CD14-positive monocyte (primary cell): Measurements from ENCODE around the gene C16orf54. TPM values are rescaled to one million over a fixed set of nuclear protein-coding genes. Genes with fewer than 3 reads are reported as not detected.
A peak's percentile ranks its signal among the peaks of the same experiment; 100 is the strongest.
"Not testable (repeated sequence)": the region's sequence is repeated elsewhere in the genome, so short reads cannot be mapped to it uniquely, and the experiment has no call there.

Experiments
- DNase-seq, 3 donors: peaks; one replicate each; pipeline ENCODE4 v3.0.0-alpha.2; 2011 to 2022
- H2AFZ ChIP-seq: 2 replicates; pipeline ENCODE4 v1.6.0; 2012; ENCODE audit warnings: mild to moderate bottlenecking, low read depth, low read length, inconsistent platforms; ENCODE audit not compliant: insufficient read depth, poor library complexity, severe bottlenecking
- H3K27ac ChIP-seq, 2 donors: 1 replicate in 1 of 2; 2 replicates in 1 of 2; pipeline ENCODE4 v1.5.1; 2012 to 2013; ENCODE audit warnings: low read length in 2 of 2, control low read depth in 1 of 2, inconsistent platforms in 1 of 2, low read depth in 1 of 2, mild to moderate bottlenecking in 1 of 2
- H3K27me3 ChIP-seq, 2 donors: one replicate each; pipeline versions ENCODE4 v1.6.0 to v1.6.1; 2011 to 2013; ENCODE audit warnings: low read length in 2 of 2; ENCODE audit not compliant: control insufficient read depth in 2 of 2, insufficient read depth in 2 of 2
- H3K36me3 ChIP-seq, 2 donors: replicated peaks in 1 of 2; 1 replicate in 1 of 2; 2 replicates in 1 of 2; pipeline versions ENCODE4 v1.5.1 to v1.6.1; 2012 to 2013; ENCODE audit warnings: low read length in 2 of 2, control low read depth in 1 of 2, inconsistent platforms in 1 of 2, mild to moderate bottlenecking in 1 of 2; ENCODE audit not compliant: insufficient read depth in 2 of 2, control insufficient read depth in 1 of 2
- H3K4me1 ChIP-seq, 2 donors: 1 replicate in 1 of 2; 2 replicates in 1 of 2; pipeline versions ENCODE4 v1.5.1 to v1.6.1; 2012 to 2013; ENCODE audit warnings: low read length in 2 of 2, control low read depth in 1 of 2, inconsistent platforms in 1 of 2, mild to moderate bottlenecking in 1 of 2, moderate library complexity in 1 of 2; ENCODE audit not compliant: insufficient read depth in 2 of 2, control insufficient read depth in 1 of 2
- H3K4me2 ChIP-seq: replicated peaks from 2 replicates; pipeline ENCODE3; 2012; ENCODE audit warnings: low read length, moderate library complexity, mild to moderate bottlenecking; ENCODE audit not compliant: poor library complexity, severe bottlenecking; ENCODE audit errors: extremely low read depth
- H3K4me3 ChIP-seq, 3 experiments: fragments of 200-600 bp in 1 of 3; sonication (generic) in 1 of 3; replicated peaks in 1 of 3; 1 replicate in 2 of 3; 2 replicates in 1 of 3; pipeline ENCODE4 v1.5.1; 2011 to 2013; ENCODE audit warnings: low read length in 3 of 3, mild to moderate bottlenecking in 3 of 3, control low read depth in 2 of 3, low read depth in 2 of 3, inconsistent platforms in 1 of 3, moderate library complexity in 1 of 3
- H3K79me2 ChIP-seq: 2 replicates; pipeline ENCODE4 v1.6.0; 2012; ENCODE audit warnings: mild to moderate bottlenecking, control low read depth, inconsistent platforms, low read length, moderate library complexity; ENCODE audit not compliant: insufficient read depth
- H3K9ac ChIP-seq: 2 replicates; pipeline ENCODE4 v1.6.0; 2017; ENCODE audit warnings: low read length, mild to moderate bottlenecking; ENCODE audit not compliant: insufficient read depth, poor library complexity, severe bottlenecking
- H3K9me3 ChIP-seq, 2 donors: replicated peaks in 1 of 2; 1 replicate in 1 of 2; 2 replicates in 1 of 2; pipeline versions ENCODE4 v1.5.1 to v1.6.1; 2012 to 2013; ENCODE audit warnings: low read length in 2 of 2, control low read depth in 1 of 2; ENCODE audit not compliant: control insufficient read depth in 1 of 2, insufficient read depth in 1 of 2
- H4K20me1 ChIP-seq: 2 replicates; pipeline ENCODE4 v1.6.0; 2012; ENCODE audit warnings: mild to moderate bottlenecking, low read length, control low read depth, moderate library complexity; ENCODE audit not compliant: insufficient read depth
- H3K27ac Mint-ChIP-seq, 7 donors: one replicate each; pipeline ENCODE4 v1.8.0; 2020; ENCODE audit warnings: mild to moderate bottlenecking in 7 of 7, mixed read lengths in 7 of 7, moderate library complexity in 6 of 7, inconsistent platforms in 2 of 7
- H3K27me3 Mint-ChIP-seq, 3 donors: one replicate each; pipeline ENCODE4 v1.8.0; 2021 to 2022; ENCODE audit warnings: low read depth in 3 of 3, mild to moderate bottlenecking in 3 of 3, mixed read lengths in 3 of 3, moderate library complexity in 3 of 3, inconsistent platforms in 1 of 3
- H3K36me3 Mint-ChIP-seq, 2 donors: one replicate each; pipeline ENCODE4 v1.8.0; 2020; ENCODE audit warnings: mixed read lengths in 2 of 2, inconsistent platforms in 1 of 2, mild to moderate bottlenecking in 1 of 2
- H3K4me1 Mint-ChIP-seq: one replicate; pipeline ENCODE4 v1.8.0; 2020; ENCODE audit warnings: mild to moderate bottlenecking, mixed read lengths
- H3K4me3 Mint-ChIP-seq, 2 donors: one replicate each; pipeline ENCODE4 v1.8.0; 2020; ENCODE audit warnings: mild to moderate bottlenecking in 2 of 2, mixed read lengths in 2 of 2, moderate library complexity in 1 of 2
- H3K9me3 Mint-ChIP-seq, 7 donors: one replicate each; pipeline ENCODE4 v1.8.0; 2020 to 2022; ENCODE audit warnings: mixed read lengths in 7 of 7, mild to moderate bottlenecking in 6 of 7, moderate library complexity in 6 of 7, inconsistent platforms in 2 of 7
- WGBS: methylation state at CpG from one replicate; pipeline ENCODE4 v1.1.5; 2013; ENCODE audit warnings: missing lambda C conversion rate; ENCODE audit not compliant: insufficient coverage; 5-methylcytosine and 5-hydroxymethylcytosine counted together
- intact Hi-C, 2 donors: fragments of 100-400 bp; cut with micrococcal nuclease; formaldehyde crosslinking; loops; one replicate each; pipeline versions ENCODE4 v1.15.0 to v1.15.1; 2023
- polyA plus RNA-seq, 3 donors: library from polyadenylated mRNA; depleted of rRNA in 1 of 3; unstranded in 2 of 3; stranded (reverse) in 1 of 3; fragments of 300-500 nt in 2 of 3; fragments of >200 nt in 1 of 3; fragmentation: Illumina TruSeq in 2 of 3; gene quantifications; 1 replicate in 2 of 3; 2 replicates in 1 of 3; pipeline ENCODE4 v1.2.3, GENCODE V29; 2012 to 2021
- TF ChIP-seq, protein P1 (sequence below): fragments of 200-600 bp; IDR thresholded peaks from one replicate; pipeline ENCODE4 v1.8.0; 2022; ENCODE audit warnings: antibody characterized with exemption, mild to moderate bottlenecking

Gene C16orf54
- polyA plus RNA-seq, 3 donors: 24.6 to 32.0 (median 29.2) TPM

DNA sequence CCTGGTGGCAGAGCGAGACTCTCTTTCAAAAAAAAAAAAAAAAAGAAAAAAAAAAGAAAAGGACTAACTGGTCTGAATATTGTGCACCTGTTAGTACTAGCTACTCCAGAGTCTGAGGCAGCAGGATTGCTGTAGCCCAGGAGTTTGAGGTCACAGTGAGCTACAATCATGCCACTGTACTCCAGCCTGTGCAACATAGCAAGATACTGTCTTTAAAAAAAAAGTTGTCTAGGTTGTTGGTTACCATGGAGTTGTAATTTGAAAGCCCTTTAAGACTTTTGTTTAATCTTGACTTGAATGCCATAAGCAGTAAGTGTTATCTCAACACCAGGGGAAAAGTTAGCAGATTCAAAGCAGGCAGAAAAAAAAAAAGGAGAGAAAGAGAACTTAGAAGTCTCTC is 10.9 kb upstream of the C16orf54 start:
- Mint-ChIP-seq H3K27me3 (peaks cover 0 to 10% (median 0%) of the 10 kb centered on the region in 3 donors), H3K36me3 (no peaks in the 10 kb centered on the region), H3K27ac (no peak overlapping the region), H3K4me1 (peaks cover 9% of the 10 kb centered on the region), H3K4me3 (no peak overlapping the region), H3K9me3 (peaks cover 0 to 4% (median 0%) of the 10 kb centered on the region in 7 donors)
- Histone ChIP-seq H3K4me2 (no peak overlapping the region), H3K27ac (no peak overlapping the region), H3K9ac (no peak overlapping the region), H3K4me1 (peaks cover 0 to 4% of the 10 kb centered on the region in 2 donors), H2AFZ (no peak overlapping the region), H3K9me3 (no peaks in the 10 kb centered on the region), H3K4me3 (no peak overlapping the region), H3K79me2 (no peaks in the 10 kb centered on the region), H4K20me1 (no peaks in the 10 kb centered on the region), H3K36me3 (no peaks in the 10 kb centered on the region), H3K27me3 (no peaks in the 10 kb centered on the region)
- TF ChIP-seq, protein P1, sequence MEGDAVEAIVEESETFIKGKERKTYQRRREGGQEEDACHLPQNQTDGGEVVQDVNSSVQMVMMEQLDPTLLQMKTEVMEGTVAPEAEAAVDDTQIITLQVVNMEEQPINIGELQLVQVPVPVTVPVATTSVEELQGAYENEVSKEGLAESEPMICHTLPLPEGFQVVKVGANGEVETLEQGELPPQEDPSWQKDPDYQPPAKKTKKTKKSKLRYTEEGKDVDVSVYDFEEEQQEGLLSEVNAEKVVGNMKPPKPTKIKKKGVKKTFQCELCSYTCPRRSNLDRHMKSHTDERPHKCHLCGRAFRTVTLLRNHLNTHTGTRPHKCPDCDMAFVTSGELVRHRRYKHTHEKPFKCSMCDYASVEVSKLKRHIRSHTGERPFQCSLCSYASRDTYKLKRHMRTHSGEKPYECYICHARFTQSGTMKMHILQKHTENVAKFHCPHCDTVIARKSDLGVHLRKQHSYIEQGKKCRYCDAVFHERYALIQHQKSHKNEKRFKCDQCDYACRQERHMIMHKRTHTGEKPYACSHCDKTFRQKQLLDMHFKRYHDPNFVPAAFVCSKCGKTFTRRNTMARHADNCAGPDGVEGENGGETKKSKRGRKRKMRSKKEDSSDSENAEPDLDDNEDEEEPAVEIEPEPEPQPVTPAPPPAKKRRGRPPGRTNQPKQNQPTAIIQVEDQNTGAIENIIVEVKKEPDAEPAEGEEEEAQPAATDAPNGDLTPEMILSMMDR: no peak
- intact Hi-C loops: no loop called here
- WGBS: no CpG with 5 or more reads among the region's 1 CpG
- DNase-seq: no peak

DNA sequence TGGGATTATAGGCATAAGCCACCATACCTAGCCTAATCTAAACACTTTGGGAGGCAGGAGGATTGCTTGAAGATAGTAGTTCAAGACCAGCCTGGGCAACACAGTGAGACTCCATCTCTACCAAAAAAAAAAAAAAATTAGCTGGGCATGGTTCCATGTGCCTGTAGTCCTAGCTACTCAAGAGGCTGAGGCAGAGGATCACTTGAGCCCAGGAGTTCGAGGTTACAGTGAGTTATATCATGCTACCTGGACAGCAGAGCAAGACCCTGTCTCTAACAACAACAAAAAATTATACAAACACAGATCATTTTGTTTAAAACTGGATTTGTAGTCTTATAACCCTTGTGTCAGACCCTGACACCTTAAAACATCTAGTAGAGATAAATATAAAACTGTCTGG is 7.7 kb upstream of the C16orf54 start:
- peaks cover 25% of the 10 kb centered on the region for H3K4me1 Mint-ChIP-seq

DNA sequence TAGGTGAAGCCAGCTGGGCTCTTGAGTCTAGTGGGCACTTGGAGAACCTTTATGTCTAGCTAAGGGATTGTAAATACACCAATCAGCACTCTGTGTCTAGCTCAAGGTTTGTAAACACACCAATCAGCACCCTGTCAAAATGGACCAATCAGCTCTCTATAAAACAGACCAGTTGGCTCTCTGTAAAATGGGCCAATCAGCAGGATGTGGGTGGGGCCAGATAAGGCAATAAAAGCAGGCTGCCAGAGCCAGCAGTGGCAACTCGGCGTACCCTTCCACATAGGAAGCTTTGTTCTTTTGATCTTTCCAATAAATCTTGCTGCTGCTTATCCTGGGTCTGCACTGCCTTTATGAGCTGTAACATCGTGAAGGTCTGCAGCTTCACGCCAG is 3.0 kb upstream of the C16orf54 start:
- peaks cover 22% of the 10 kb centered on the region for H3K79me2 ChIP-seq
- DNase-seq, H3K27ac ChIP-seq, H2AFZ ChIP-seq, H3K27me3 Mint-ChIP-seq, H3K4me3 ChIP-seq, H3K27me3 ChIP-seq, H3K36me3 ChIP-seq, H3K9ac ChIP-seq, H3K4me2 ChIP-seq, H3K9me3 Mint-ChIP-seq, H3K9me3 ChIP-seq: not testable (repeated sequence)
- peaks cover 11% of the 10 kb centered on the region for H4K20me1 ChIP-seq
- intact Hi-C loops: loop anchor here in 1 of 2 donors (5.0 kb wide), 1 partner anchor 36 kb away; no protein-coding TSS in a partner anchor
- Mint-ChIP-seq H3K27ac (peak overlapping the region in 5 of 7 donors; percentile 48 to 86 (median 64)), H3K4me3 (peak overlapping the region in 1 of 2 donors; percentile 40), H3K4me1 (peaks cover 52% of the 10 kb centered on the region), H3K36me3 (peaks cover 6 to 11% of the 10 kb centered on the region in 2 donors)
- H3K4me1 ChIP-seq: peaks cover 51 to 58% of the 10 kb centered on the region in 2 donors
- 100% methylated on average over 2 of the region's 4 CpGs for WGBS

More for the DNA sequence above, 7.7 kb upstream of the C16orf54 start:
- H3K4me3 ChIP-seq: no peak overlapping the region
- Mint-ChIP-seq H3K4me3 (no peak overlapping the region), H3K36me3 (no peaks in the 10 kb centered on the region), H3K9me3 (peaks cover 0 to 4% (median 0%) of the 10 kb centered on the region in 7 donors), H3K27me3 (peaks cover 0 to 7% (median 0%) of the 10 kb centered on the region in 3 donors), H3K27ac (no peak overlapping the region)
- no peaks in the 10 kb centered on the region for H4K20me1 ChIP-seq
- H3K4me1 ChIP-seq: peaks cover 20 to 22% of the 10 kb centered on the region in 2 donors
- no peak for DNase-seq
- no peaks in the 10 kb centered on the region for H3K27me3 ChIP-seq
- H3K27ac ChIP-seq: no peak overlapping the region
- H3K36me3 ChIP-seq: no peaks in the 10 kb centered on the region
- H3K9ac ChIP-seq: no peak overlapping the region
- intact Hi-C loops: no loop called here
- no peaks in the 10 kb centered on the region for H3K9me3 ChIP-seq
- H3K79me2 ChIP-seq: no peaks in the 10 kb centered on the region
- no peak overlapping the region for H2AFZ ChIP-seq
- TF ChIP-seq, protein P1: no peak
- WGBS: no CpG with 5 or more reads among the region's 1 CpG
- no peak overlapping the region for H3K4me2 ChIP-seq
